ENCODE data around the gene SLC25A41. TPM values are rescaled to one million over a fixed set of nuclear protein-coding genes. Genes with fewer than 3 reads are reported as not detected.

The SLC25A41 gene
- total and polyA plus RNA-seq, 9 of the 15 experiments (the other 6 are each of a cell fraction or from before 2014, with no cell fraction given) = 0.08 to 4.2 (median 1.6) TPM

DNA sequence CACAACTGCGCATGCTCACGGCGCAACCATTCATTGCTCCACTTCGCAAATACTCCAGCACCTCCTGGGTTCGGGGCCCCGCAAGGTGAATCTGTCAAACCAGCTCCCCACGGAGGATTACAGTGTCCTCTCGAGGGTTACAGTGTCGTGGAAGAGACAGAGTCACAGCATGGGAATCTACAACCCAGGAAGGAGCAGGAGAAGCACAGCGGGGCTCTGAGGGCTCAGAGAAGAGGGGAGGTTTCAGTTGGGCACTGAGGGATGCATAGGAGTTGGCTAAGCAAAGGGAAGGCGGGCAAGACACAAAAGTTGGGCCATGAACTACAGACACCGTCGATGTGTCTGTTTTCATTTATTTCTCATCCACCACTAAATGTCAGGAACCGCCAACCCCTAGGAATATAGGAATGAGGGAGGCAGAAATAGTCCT lies 39.6 kb downstream of the SLC25A41 start:
- in situ Hi-C loops (cut with MboI) = no loop called here
- Histone ChIP-seq H3K27me3 (ENCODE audit: control insufficient read depth in 2 of 2, insufficient read depth in 2 of 2, low read length in 2 of 2) (no peaks in the 10 kb centered on the region), H3K4me1 (replicated peaks in 1 of 2; ENCODE audit: control insufficient read depth in 2 of 2, insufficient read depth in 2 of 2, low read length in 2 of 2) (peaks cover 8 to 21% of the 10 kb centered on the region in 2 experiments; a peak in 3 of 5 replicates), H3K4me2 (ENCODE audit: insufficient read depth, low read length) (peak overlapping the region; percentile 98), H3K27ac (ENCODE audit: extremely low read depth, low read depth, low read length) (peak overlapping the region; percentile 87), H3K36me3 (ENCODE audit: control insufficient read depth, insufficient read depth, low read length) (peaks cover 26% of the 10 kb centered on the region; the same call in 2 of the 3 replicates), H3K9ac (ENCODE audit: insufficient read depth in 1 of 2, low read depth in 2 of 2, low read length in 2 of 2) (peak overlapping the region; percentile 95 to 96), H3K4me3 (peak overlapping the region; percentile 87), H3K9me3 (replicated peaks; ENCODE audit: control insufficient read depth, insufficient read depth, low read depth, low read length) (no peaks in the 10 kb centered on the region), H3K79me2 (ENCODE audit: control insufficient read depth, insufficient read depth, low read length) (peaks cover 23% of the 10 kb centered on the region), H4K20me1 (replicated peaks; ENCODE audit: control insufficient read depth, insufficient read depth, low read length) (no peaks in the 10 kb centered on the region), H2AFZ (ENCODE audit: low read depth, low read length) (peak overlapping the region; percentile 100), H3K9me1 (ENCODE audit: control insufficient read depth, insufficient read depth, low read length) (no peaks in the 10 kb centered on the region)
- ChIA-PET POLR2A (interaction anchor here (1.1 to 1.2 kb wide), 2 partner anchors 14 to 171 kb away, joined by 3 read pairs; no protein-coding TSS in a partner anchor), CTCF (ENCODE audit: low intra/inter-chr PET ratio) (no interaction called here)
- no TSS peak for BruUV-seq (replicated peaks)
- intact Hi-C loops (cut with micrococcal nuclease) = no loop called here
- FAIRE-seq (no peak), DNase-seq (ENCODE audit: extremely low read depth in 1 of 4, low spot score in 3 of 4) (no peak), ATAC-seq (no peak)
- WGBS (ENCODE audit: insufficient coverage, low coverage, missing lambda C conversion rate) = 35% methylated on average over 14 of the region's 14 CpGs
- TF ChIP-seq POLR2G (IDR thresholded peaks at IDR 0.05; ENCODE audit: low read depth, low read length) = no peak
- no peak for TF ChIP-seq CHD7 (IDR thresholded peaks at IDR 0.05; ENCODE audit: low read depth, low read length)
- no peak for TF ChIP-seq SPI1 (IDR thresholded peaks at IDR 0.05; ENCODE audit: borderline replicate concordance, low read depth, low read length)
- TF ChIP-seq, protein P1, sequence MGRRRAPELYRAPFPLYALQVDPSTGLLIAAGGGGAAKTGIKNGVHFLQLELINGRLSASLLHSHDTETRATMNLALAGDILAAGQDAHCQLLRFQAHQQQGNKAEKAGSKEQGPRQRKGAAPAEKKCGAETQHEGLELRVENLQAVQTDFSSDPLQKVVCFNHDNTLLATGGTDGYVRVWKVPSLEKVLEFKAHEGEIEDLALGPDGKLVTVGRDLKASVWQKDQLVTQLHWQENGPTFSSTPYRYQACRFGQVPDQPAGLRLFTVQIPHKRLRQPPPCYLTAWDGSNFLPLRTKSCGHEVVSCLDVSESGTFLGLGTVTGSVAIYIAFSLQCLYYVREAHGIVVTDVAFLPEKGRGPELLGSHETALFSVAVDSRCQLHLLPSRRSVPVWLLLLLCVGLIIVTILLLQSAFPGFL (CRISPR knock-in tag; IDR thresholded peaks at IDR 0.05) = 0 out of 2 replicates have a peak, but pooled peaks have one; percentile 1
- TF ChIP-seq GTF2A2 (tag; IDR thresholded peaks at IDR 0.05) = no peak
- no peak for TF ChIP-seq ZNF174 (CRISPR knock-in tag; IDR thresholded peaks at IDR 0.05)
- no peak for TF ChIP-seq SNRNP70 (optimal IDR thresholded peaks at IDR 0.05; ENCODE audit: low read depth, low read length)
- TF ChIP-seq ZNF184 (CRISPR knock-in tag; IDR thresholded peaks at IDR 0.05) = no peak
- TF ChIP-seq, protein P2, sequence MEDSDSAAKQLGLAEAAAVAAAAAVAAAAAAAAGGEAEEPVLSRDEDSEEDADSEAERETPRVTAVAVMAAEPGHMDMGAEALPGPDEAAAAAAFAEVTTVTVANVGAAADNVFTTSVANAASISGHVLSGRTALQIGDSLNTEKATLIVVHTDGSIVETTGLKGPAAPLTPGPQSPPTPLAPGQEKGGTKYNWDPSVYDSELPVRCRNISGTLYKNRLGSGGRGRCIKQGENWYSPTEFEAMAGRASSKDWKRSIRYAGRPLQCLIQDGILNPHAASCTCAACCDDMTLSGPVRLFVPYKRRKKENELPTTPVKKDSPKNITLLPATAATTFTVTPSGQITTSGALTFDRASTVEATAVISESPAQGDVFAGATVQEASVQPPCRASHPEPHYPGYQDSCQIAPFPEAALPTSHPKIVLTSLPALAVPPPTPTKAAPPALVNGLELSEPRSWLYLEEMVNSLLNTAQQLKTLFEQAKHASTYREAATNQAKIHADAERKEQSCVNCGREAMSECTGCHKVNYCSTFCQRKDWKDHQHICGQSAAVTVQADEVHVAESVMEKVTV (CRISPR knock-in tag; IDR thresholded peaks at IDR 0.05) = no peak
